Ovary (tissue), 3 donors: ENCODE data around the gene WNK2.

Source experiments
- EP300 ChIP-seq: sonication (generic); formaldehyde crosslinking; IDR thresholded peaks from one replicate; pipeline ENCODE4 v1.6.1; 2017; ENCODE audit warnings: antibody characterized with exemption
- POLR2A ChIP-seq: fragments of 450-650 bp; IDR thresholded peaks from one replicate; pipeline ENCODE4 v1.6.1; 2017; ENCODE audit warnings: antibody characterized with exemption, mild to moderate bottlenecking, moderate library complexity
- TF ChIP-seq, protein P1 (sequence below), 3 donors: fragments of 450-650 bp in 2 of 3; fragments of 200-600 bp in 1 of 3; IDR thresholded peaks; one replicate each; pipeline versions ENCODE4 v1.5.1 to v1.8.0; 2016 to 2022; ENCODE audit warnings: antibody characterized with exemption in 3 of 3, mild to moderate bottlenecking in 1 of 3
- donor health status: DM: no; HTN: no; CAD: no.

DNA sequence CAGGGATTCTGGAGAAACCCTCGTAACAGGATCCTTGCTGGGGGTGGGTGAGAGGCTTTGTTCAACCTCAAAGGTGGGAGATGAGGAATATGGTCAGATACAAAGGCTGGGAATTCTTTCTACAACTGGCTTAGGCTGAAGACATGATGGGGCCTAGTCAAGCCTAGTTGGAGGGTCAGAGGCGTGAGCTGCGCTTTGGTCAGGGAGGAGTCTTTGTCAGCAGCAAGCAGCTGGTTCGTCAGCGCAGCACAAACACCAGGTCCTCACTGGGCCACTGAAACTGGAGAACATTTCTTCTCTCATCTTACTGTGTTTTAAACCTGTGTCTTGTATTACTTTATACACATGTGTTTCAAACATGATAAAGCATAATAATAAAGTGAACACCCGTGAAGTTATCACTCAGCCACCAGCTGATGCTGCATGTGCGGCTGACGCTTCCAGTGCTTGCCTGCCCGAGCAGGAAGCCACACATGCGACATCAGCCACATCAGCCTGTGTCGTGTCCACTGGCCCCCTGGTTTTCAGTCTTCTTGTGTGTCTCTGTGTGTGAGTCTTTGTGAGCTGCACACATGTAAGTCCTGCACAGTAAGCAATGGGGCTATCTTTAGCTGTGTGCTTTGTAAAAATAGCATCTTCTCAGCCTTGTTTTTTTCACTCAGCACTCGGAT, 81.5 kb downstream of the WNK2 start:
- TF ChIP-seq, protein P1, sequence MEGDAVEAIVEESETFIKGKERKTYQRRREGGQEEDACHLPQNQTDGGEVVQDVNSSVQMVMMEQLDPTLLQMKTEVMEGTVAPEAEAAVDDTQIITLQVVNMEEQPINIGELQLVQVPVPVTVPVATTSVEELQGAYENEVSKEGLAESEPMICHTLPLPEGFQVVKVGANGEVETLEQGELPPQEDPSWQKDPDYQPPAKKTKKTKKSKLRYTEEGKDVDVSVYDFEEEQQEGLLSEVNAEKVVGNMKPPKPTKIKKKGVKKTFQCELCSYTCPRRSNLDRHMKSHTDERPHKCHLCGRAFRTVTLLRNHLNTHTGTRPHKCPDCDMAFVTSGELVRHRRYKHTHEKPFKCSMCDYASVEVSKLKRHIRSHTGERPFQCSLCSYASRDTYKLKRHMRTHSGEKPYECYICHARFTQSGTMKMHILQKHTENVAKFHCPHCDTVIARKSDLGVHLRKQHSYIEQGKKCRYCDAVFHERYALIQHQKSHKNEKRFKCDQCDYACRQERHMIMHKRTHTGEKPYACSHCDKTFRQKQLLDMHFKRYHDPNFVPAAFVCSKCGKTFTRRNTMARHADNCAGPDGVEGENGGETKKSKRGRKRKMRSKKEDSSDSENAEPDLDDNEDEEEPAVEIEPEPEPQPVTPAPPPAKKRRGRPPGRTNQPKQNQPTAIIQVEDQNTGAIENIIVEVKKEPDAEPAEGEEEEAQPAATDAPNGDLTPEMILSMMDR (IDR thresholded peaks at IDR 0.05), result no peak
- TF ChIP-seq POLR2A (no peak), EP300 (no peak)
